ENCODE results near the gene MMP15.

The MMP15 gene

DNA sequence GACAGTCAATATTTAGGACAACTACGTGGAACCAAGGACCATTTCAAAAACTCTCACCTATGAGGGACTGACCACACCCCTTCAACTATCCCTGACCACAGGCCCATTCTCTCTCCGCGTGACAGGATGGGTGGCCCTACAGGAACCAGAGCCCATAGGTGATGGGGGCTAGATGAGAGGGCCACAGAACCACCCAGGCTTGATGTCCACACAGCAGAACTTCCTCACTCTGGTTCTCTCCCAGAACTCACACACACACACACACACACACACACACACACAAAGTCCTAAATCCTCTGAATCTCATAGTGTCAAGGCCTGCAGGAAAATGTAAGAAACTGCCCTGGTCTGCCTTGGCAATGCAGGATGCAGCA lies 26.6 kb upstream of the MMP15 start:
- no peak for DNase-seq (ENCODE audit: low read depth)
- in situ Hi-C loops (cut with HindIII; ENCODE audit: low sequenced_read_pairs), result loop anchor here (25.0 kb wide), 1 partner anchor 212 kb away; no protein-coding TSS in a partner anchor
- peak overlapping the region; percentile 80 for H3K4me3 ChIP-seq (ENCODE audit: low read depth, low read length)
- TF ChIP-seq, protein P1, sequence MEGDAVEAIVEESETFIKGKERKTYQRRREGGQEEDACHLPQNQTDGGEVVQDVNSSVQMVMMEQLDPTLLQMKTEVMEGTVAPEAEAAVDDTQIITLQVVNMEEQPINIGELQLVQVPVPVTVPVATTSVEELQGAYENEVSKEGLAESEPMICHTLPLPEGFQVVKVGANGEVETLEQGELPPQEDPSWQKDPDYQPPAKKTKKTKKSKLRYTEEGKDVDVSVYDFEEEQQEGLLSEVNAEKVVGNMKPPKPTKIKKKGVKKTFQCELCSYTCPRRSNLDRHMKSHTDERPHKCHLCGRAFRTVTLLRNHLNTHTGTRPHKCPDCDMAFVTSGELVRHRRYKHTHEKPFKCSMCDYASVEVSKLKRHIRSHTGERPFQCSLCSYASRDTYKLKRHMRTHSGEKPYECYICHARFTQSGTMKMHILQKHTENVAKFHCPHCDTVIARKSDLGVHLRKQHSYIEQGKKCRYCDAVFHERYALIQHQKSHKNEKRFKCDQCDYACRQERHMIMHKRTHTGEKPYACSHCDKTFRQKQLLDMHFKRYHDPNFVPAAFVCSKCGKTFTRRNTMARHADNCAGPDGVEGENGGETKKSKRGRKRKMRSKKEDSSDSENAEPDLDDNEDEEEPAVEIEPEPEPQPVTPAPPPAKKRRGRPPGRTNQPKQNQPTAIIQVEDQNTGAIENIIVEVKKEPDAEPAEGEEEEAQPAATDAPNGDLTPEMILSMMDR (IDR thresholded peaks at IDR 0.05; ENCODE audit: low read depth, low read length, missing control alignments), result no peak

DNA sequence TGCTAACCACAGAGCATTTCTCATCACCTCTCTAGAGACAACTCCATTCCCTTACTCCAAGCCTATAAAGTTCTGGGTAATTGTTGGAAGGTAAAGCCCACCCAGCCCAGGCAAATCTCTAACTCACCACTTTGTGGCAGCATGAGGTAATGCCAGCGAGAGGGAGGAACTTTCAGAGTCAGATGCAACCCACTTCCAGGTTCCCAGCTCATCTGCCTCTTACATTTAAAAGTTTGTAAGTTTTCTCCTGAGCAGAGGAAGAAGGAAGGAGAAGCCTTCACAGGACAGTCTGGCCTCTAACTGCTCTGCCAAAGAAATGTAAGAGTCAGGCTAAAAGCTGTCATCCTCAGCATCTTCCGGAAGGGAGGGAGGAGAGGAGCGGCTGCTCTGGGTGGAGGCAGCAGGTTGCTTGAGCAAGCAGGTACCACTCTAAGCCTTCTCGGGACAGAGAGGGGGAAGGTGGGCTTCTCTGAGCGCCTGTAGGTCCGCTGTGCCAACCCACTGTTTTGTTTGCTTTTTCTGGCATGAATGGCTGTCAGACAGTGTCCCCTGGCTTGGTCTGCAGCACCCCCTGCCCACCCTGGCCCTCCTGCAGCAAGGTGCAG lies 26.1 kb upstream of the MMP15 start:
- in situ Hi-C loops (cut with HindIII; ENCODE audit: low sequenced_read_pairs), result loop anchor here (25.0 kb wide), 1 partner anchor 212 kb away; no protein-coding TSS in a partner anchor
- TF ChIP-seq, protein P1 (IDR thresholded peaks at IDR 0.05; ENCODE audit: low read depth, low read length, missing control alignments), result no peak
- DNase-seq (ENCODE audit: low read depth), result no peak
- H3K4me3 ChIP-seq (ENCODE audit: low read depth, low read length), result peak overlapping the region; percentile 80

GRCh38 chr16:57999971-58000705 lies 25.4 kb upstream of the MMP15 start, which contains the start of gene ZNF319:
ZNF319 (minus strand) TSS chr16:58000672; CDS start chr16:57998265, 2,407 bp downstream.
- H3K4me3 ChIP-seq (ENCODE audit: low read depth, low read length), result peak within 1 kb of the TSS; percentile 80
- TF ChIP-seq, protein P1 (IDR thresholded peaks at IDR 0.05; ENCODE audit: low read depth, low read length, missing control alignments), result no peak
- in situ Hi-C loops (cut with HindIII; ENCODE audit: low sequenced_read_pairs), result loop anchor here (25.0 kb wide), 1 partner anchor 213 kb away; no protein-coding TSS in a partner anchor
- no peak for DNase-seq (ENCODE audit: low read depth)

- TF ChIP-seq, protein P1 (IDR thresholded peaks at IDR 0.05; ENCODE audit: low read depth, low read length, missing control alignments), result peak; percentile 56
- in situ Hi-C loops (cut with HindIII; ENCODE audit: low sequenced_read_pairs), result no loop called here
- peak within 1 kb of the TSS; percentile 80 for H3K4me3 ChIP-seq (ENCODE audit: low read depth, low read length)
- DNase-seq (ENCODE audit: low read depth), result peak; percentile 40
Observed at GRCh38 chr16:58000706-58001676, 24.6 kb upstream of the MMP15 start, which contains the start of gene USB1. USB1 (plus strand) TSS chr16:58001407; CDS start chr16:58001484, 77 bp downstream.

DNA sequence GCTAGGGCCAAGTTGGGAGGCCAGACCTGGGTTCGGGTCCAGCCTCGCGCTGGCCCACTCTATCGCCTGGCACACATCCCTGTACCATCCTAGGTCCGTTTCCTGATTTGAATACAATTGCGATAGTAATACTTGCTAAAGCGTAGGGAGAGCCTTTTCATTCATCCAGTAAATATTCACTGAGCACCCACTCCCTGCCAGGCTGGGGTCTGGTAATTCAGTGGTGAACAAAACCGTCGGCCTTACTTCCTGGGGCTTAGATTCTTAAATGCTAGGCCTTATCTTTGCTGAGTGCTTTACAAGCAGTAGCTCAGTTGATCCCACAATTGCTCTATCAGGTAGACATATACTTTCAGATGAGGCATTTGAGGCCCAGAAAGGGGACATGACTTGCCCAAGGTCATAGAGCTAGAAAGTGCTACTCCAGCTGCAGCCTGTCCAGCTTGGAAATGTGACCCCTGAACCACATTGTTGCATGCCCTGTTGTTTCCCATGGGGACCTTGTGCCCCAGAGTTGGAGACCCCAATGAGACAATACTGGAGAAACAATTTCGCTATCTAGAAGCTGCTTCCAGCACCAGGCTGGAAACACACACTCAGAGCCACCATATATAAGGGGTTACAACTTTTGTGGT lies 23.7 kb upstream of the MMP15 start:
- in situ Hi-C loops (cut with HindIII; ENCODE audit: low sequenced_read_pairs), result no loop called here
- peak overlapping the region; percentile 80 for H3K4me3 ChIP-seq (ENCODE audit: low read depth, low read length)
- TF ChIP-seq, protein P1 (IDR thresholded peaks at IDR 0.05; ENCODE audit: low read depth, low read length, missing control alignments), result no peak
- no peak for DNase-seq (ENCODE audit: low read depth)

Measured in astrocyte of the cerebellum (primary cell).